ENCODE results near the gene MFAP2. TPM values are rescaled to one million over a fixed set of nuclear protein-coding genes. Genes with fewer than 3 reads are reported as not detected.
"Not testable (repeated sequence)": the region's sequence is repeated elsewhere in the genome, so short reads cannot be mapped to it uniquely, and the experiment has no call there.

Gene MFAP2
- total and polyA plus RNA-seq, 2 experiments from 2014 or later, result 129 to 255 TPM

DNA sequence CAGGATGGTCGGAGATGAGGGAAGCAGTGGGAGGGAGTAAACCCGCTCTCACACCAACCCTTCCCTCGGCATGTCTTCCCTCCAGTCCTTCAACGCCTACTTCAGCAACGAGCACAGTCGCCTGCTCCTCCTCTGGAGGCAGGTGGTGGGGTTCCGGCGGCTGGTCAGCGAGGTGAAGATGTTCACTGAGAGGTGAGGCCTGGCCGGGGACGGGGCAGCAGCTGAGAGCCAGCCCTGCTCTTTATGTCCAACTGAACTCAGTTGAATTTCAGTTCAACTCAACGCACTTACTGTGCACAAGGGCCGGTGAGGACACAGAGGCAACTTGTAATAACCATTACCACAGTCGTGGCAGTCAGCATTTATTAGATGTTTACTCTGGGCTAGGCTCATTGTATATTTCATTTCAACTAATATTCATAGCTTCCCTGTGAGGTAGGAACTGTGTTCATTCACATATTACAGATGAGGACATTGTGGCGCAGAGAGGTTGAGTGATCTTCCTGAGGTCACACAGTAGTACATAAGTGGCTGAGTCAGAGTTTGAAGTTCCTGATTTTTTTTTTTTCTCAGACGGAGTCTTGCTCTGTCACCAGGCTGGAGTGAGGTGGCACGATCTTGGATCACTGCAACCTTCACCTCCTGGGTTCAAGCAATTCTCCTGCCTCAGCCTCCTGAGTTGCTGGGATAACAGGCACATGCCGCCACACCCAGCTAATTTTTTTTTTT lies 49.0 kb downstream of the MFAP2 start:
- H4K20me1 ChIP-seq (replicated peaks; ENCODE audit: insufficient read depth), result peaks cover 31% of the 10 kb centered on the region
- Mint-ChIP-seq H3K4me1 (peaks cover 20% of the 10 kb centered on the region), H3K27me3 (ENCODE audit: insufficient read depth, low read depth, poor library complexity) (peaks cover 11% of the 10 kb centered on the region), H3K36me3 (ENCODE audit: low read depth) (peaks cover 64% of the 10 kb centered on the region)
- H3K79me2 ChIP-seq (replicated peaks; ENCODE audit: insufficient read depth), result peaks cover 11% of the 10 kb centered on the region
- ATAC-seq; H2AFZ ChIP-seq; H3K4me1 ChIP-seq (ENCODE audit: insufficient read depth); DNase-seq (ENCODE audit: low spot score); H3K9me3 Mint-ChIP-seq; H3K27me3 ChIP-seq (ENCODE audit: insufficient read depth); H3K4me3 Mint-ChIP-seq; H3K27ac Mint-ChIP-seq; H3K4me3 ChIP-seq; H3K9me2 ChIP-seq (ENCODE audit: insufficient read depth); H3K4me2 ChIP-seq: not testable (repeated sequence)
- peaks cover 55% of the 10 kb centered on the region for H3F3A ChIP-seq (replicated peaks; ENCODE audit: low read depth)
- 0 out of 2 replicates have a peak overlapping the region, but pooled peaks have one; percentile 26 for H3K27ac ChIP-seq (ENCODE audit: low read depth)
- peaks cover 49% of the 10 kb centered on the region for H3K36me3 ChIP-seq (ENCODE audit: insufficient read depth)

DNA sequence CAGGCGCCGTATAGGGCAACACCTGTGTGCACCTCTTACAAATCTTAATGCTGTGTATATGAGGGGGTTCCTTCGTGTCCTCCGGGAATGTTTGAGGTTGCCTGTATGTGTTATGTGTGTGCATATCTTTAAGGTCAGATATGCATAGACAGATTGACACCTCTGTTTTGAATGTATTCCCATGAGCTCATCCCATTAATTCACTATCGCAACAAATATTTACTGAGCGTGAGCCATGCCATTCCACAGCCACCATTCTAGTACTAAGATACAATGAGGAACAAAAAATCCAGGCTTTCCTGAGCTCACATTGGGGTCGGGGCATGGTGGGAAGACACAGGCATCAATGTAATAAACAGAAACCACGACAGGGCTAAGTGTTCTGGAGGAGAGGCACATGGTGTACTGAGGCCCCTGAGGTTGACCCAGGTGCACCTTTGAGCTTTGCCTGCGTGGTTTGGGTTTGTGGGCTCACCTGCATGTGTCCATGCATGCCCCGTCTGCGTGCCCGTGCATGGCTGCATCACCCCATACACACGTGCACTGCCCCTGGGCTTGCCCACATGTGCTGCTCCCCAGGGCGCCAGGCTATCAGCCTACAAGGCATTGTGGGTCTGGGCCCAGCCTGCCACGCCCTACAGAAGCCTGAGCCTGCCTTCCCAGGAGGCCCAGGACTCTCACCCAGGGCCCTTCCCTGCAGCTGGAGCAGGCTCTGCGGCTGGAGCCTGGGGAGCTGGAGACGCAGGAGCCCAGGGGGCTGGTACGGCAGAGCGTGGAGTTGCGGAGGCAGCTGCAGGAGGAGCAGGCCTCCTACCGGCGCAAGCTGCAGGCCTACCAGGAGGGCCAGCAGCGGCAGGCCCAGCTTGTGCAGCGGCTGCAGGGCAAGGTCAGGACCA lies 51.0 kb downstream of the MFAP2 start:
- not testable (repeated sequence) for H3K4me2 ChIP-seq; H2AFZ ChIP-seq; H3K27me3 ChIP-seq (ENCODE audit: insufficient read depth); H3K9me3 Mint-ChIP-seq; H3K27ac ChIP-seq (ENCODE audit: low read depth); H3K9me2 ChIP-seq (ENCODE audit: insufficient read depth); H3K4me3 ChIP-seq; H3K27ac Mint-ChIP-seq; H3K4me3 Mint-ChIP-seq; DNase-seq (ENCODE audit: low spot score)
- peak; percentile 16 for ATAC-seq
- Histone ChIP-seq H3K4me1 (ENCODE audit: insufficient read depth) (peaks cover 13% of the 10 kb centered on the region), H3K79me2 (replicated peaks; ENCODE audit: insufficient read depth) (peaks cover 23% of the 10 kb centered on the region), H3K36me3 (ENCODE audit: insufficient read depth) (peaks cover 32% of the 10 kb centered on the region), H3F3A (replicated peaks; ENCODE audit: low read depth) (peaks cover 53% of the 10 kb centered on the region), H4K20me1 (replicated peaks; ENCODE audit: insufficient read depth) (peaks cover 33% of the 10 kb centered on the region)
- peaks cover 46% of the 10 kb centered on the region for H3K36me3 Mint-ChIP-seq (ENCODE audit: low read depth)
- H3K4me1 Mint-ChIP-seq, result peaks cover 35% of the 10 kb centered on the region
- H3K27me3 Mint-ChIP-seq (ENCODE audit: insufficient read depth, low read depth, poor library complexity), result peaks cover 12% of the 10 kb centered on the region

DNA sequence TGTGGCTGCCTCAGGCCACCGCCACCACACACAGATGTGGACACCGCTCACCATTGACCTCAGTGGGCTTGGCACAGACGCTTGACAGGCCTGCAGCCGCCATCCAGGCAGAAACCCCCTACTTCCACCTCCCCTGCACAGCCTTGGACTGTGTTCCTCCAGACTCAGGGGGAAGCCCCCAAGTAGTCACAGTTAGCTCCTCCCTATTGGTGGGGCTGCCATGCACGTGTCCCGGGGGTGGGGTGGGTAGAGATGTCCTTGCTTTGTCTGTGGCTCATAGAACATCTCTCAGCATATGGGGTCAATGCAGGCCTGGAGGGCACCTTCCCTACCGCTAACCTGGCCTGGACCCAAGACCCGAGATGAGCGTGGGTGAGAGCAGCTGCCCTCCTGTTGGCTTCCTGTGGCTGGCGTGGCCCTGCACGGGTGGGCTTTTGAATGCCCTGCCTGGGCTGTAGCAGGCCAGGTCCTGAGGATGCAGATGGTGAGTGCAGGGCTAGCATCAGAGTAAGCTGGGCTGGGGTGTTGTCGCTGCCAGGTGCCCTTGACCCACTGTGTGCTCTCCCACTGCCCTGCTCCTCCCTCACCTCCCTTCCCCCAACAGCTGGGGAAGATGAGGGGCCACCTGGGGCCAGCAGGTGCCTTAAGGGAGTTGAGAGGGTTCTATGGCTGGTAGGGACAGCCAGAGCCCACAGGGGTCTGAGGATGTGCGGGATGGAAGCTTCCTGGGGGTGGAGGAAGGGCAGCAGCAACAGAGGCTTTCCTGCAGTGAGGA lies 52.5 kb downstream of the MFAP2 start:
- H3K27ac ChIP-seq (ENCODE audit: low read depth), result no peak overlapping the region
- peaks cover 38% of the 10 kb centered on the region for H3K79me2 ChIP-seq (replicated peaks; ENCODE audit: insufficient read depth)
- peak overlapping the region; percentile 12 for H3K27ac Mint-ChIP-seq
- TF ChIP-seq POLR2AphosphoS5 (IDR thresholded peaks at IDR 0.05; ENCODE audit: low read depth) (no peak), EZH2phosphoT487 (IDR thresholded peaks at IDR 0.05; ENCODE audit: unreplicated experiment) (no peak)
- TF ChIP-seq, protein P1, sequence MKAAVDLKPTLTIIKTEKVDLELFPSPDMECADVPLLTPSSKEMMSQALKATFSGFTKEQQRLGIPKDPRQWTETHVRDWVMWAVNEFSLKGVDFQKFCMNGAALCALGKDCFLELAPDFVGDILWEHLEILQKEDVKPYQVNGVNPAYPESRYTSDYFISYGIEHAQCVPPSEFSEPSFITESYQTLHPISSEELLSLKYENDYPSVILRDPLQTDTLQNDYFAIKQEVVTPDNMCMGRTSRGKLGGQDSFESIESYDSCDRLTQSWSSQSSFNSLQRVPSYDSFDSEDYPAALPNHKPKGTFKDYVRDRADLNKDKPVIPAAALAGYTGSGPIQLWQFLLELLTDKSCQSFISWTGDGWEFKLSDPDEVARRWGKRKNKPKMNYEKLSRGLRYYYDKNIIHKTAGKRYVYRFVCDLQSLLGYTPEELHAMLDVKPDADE (IDR thresholded peaks at IDR 0.05), result no peak
- TF ChIP-seq, protein P2, sequence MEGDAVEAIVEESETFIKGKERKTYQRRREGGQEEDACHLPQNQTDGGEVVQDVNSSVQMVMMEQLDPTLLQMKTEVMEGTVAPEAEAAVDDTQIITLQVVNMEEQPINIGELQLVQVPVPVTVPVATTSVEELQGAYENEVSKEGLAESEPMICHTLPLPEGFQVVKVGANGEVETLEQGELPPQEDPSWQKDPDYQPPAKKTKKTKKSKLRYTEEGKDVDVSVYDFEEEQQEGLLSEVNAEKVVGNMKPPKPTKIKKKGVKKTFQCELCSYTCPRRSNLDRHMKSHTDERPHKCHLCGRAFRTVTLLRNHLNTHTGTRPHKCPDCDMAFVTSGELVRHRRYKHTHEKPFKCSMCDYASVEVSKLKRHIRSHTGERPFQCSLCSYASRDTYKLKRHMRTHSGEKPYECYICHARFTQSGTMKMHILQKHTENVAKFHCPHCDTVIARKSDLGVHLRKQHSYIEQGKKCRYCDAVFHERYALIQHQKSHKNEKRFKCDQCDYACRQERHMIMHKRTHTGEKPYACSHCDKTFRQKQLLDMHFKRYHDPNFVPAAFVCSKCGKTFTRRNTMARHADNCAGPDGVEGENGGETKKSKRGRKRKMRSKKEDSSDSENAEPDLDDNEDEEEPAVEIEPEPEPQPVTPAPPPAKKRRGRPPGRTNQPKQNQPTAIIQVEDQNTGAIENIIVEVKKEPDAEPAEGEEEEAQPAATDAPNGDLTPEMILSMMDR (conservative IDR thresholded peaks at IDR 0.05; ENCODE audit: low read depth in 2 of 2), result no peak

More for the DNA sequence above, 52.5 kb downstream of the MFAP2 start:
- H2AFZ ChIP-seq, result no peak overlapping the region
- ATAC-seq (no peak), DNase-seq (ENCODE audit: low spot score) (no peak)
- peaks cover 17% of the 10 kb centered on the region for H3K36me3 ChIP-seq (ENCODE audit: insufficient read depth)
- Mint-ChIP-seq H3K4me1 (peaks cover 41% of the 10 kb centered on the region), H3K36me3 (ENCODE audit: low read depth) (peaks cover 34% of the 10 kb centered on the region), H3K4me3 (no peak overlapping the region; the same call in 2 of the 3 replicates), H3K9me3 (no peaks in the 10 kb centered on the region), H3K27me3 (ENCODE audit: insufficient read depth, low read depth, poor library complexity) (peaks cover 17% of the 10 kb centered on the region)
- H3K27me3 ChIP-seq (ENCODE audit: insufficient read depth), result no peaks in the 10 kb centered on the region
- peaks cover 36% of the 10 kb centered on the region for H4K20me1 ChIP-seq (replicated peaks; ENCODE audit: insufficient read depth)
- H3K4me1 ChIP-seq (ENCODE audit: insufficient read depth), result peaks cover 19% of the 10 kb centered on the region
- no peak overlapping the region for H3K4me2 ChIP-seq
- no peak overlapping the region for H3K4me3 ChIP-seq
- H3F3A ChIP-seq (replicated peaks; ENCODE audit: low read depth), result peaks cover 55% of the 10 kb centered on the region
- H3K9me2 ChIP-seq (ENCODE audit: insufficient read depth), result no peaks in the 10 kb centered on the region
